ENCODE results near the gene CFAP107. TPM values are rescaled to one million over a fixed set of nuclear protein-coding genes. Genes with fewer than 3 reads are reported as not detected.

Gene CFAP107
- total and polyA plus RNA-seq, 2 donors (not counting 1 experiment from before 2014, with no cell fraction given): not detected

DNA sequence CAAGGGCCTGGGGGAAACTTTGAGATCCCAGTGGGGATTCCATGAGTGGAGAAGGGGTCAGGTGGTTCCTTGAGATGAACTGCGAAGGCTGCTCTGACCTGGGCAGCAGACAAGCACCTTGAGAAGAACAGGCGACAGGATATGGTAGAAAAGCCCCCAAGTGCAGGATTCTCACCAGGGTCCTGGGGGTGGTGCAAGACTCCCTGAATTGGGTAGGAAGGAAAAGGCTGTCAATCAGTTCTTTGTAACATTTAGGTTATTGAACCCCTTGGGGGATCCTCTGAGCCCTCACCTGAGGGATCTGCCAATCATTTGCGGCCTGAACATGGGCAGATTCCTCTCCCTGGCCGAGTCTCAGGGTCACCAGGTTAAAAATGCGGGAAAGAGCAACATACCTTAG is 25.2 kb downstream of the CFAP107 start:
- DNase-seq (no peak), ATAC-seq (ENCODE audit: low read depth) (no peak)
- Mint-ChIP-seq H3K27ac (no peak overlapping the region), H3K4me3 (no peak overlapping the region), H3K27me3 (peaks cover 34% of the 10 kb centered on the region), H3K4me1 (no peaks in the 10 kb centered on the region), H3K9me3 (ENCODE audit: insufficient read depth) (no peaks in the 10 kb centered on the region)
- POLR2A ChIA-PET: no interaction called here
- TF ChIP-seq, protein P1, sequence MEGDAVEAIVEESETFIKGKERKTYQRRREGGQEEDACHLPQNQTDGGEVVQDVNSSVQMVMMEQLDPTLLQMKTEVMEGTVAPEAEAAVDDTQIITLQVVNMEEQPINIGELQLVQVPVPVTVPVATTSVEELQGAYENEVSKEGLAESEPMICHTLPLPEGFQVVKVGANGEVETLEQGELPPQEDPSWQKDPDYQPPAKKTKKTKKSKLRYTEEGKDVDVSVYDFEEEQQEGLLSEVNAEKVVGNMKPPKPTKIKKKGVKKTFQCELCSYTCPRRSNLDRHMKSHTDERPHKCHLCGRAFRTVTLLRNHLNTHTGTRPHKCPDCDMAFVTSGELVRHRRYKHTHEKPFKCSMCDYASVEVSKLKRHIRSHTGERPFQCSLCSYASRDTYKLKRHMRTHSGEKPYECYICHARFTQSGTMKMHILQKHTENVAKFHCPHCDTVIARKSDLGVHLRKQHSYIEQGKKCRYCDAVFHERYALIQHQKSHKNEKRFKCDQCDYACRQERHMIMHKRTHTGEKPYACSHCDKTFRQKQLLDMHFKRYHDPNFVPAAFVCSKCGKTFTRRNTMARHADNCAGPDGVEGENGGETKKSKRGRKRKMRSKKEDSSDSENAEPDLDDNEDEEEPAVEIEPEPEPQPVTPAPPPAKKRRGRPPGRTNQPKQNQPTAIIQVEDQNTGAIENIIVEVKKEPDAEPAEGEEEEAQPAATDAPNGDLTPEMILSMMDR (IDR thresholded peaks at IDR 0.05): no peak
- TF ChIP-seq EZH2 (IDR thresholded peaks at IDR 0.05; ENCODE audit: borderline replicate concordance, insufficient read depth, low read depth, low read length, poor library complexity, severe bottlenecking): no peak
- peaks cover 0 to 11% (median 0%) of the 10 kb centered on the region in 4 experiments for H3K27me3 ChIP-seq (replicated peaks in 1 of 4; ENCODE audit: control extremely low read depth in 1 of 4, control insufficient read depth in 3 of 4, insufficient read depth in 4 of 4, low read length in 3 of 4)
- H3K4me3 ChIP-seq (ENCODE audit: control extremely low read depth in 1 of 5, extremely low read depth in 1 of 5, insufficient read depth in 1 of 5, low read depth in 2 of 5, low read length in 4 of 5): no peak overlapping the region
- H3K4me1 ChIP-seq (ENCODE audit: control insufficient read depth in 2 of 2, insufficient read depth in 2 of 2, low read length in 2 of 2): no peaks in the 10 kb centered on the region
- no peak overlapping the region for H2AFZ ChIP-seq (ENCODE audit: insufficient read depth, low read depth, low read length, poor library complexity, severe bottlenecking)
- H3K9ac ChIP-seq (ENCODE audit: low read length): no peak overlapping the region
- no peaks in the 10 kb centered on the region for H3K36me3 ChIP-seq (replicated peaks in 1 of 2; ENCODE audit: control extremely low read depth in 1 of 2, control insufficient read depth in 1 of 2, extremely low read depth in 1 of 2, insufficient read depth in 2 of 2, low read length in 1 of 2)
- CTCF ChIA-PET: no interaction called here
- H3K27ac ChIP-seq (ENCODE audit: low read length in 2 of 2): no peak overlapping the region
- H4K20me1 ChIP-seq (ENCODE audit: control insufficient read depth, insufficient read depth, low read length, poor library complexity, severe bottlenecking): no peaks in the 10 kb centered on the region
- no peaks in the 10 kb centered on the region for H3K79me2 ChIP-seq (ENCODE audit: control insufficient read depth, insufficient read depth, low read length)
- H3K9me3 ChIP-seq (ENCODE audit: control extremely low read depth in 1 of 3, control insufficient read depth in 2 of 3, insufficient read depth in 1 of 3, low read length in 2 of 3): no peaks in the 10 kb centered on the region
- H3K4me2 ChIP-seq (replicated peaks; ENCODE audit: low read depth, low read length, poor library complexity, severe bottlenecking): no peak overlapping the region
- 90% methylated on average over 4 of the region's 5 CpGs for WGBS (ENCODE audit: insufficient coverage)
- intact Hi-C loops (cut with micrococcal nuclease): no loop called here

DNA sequence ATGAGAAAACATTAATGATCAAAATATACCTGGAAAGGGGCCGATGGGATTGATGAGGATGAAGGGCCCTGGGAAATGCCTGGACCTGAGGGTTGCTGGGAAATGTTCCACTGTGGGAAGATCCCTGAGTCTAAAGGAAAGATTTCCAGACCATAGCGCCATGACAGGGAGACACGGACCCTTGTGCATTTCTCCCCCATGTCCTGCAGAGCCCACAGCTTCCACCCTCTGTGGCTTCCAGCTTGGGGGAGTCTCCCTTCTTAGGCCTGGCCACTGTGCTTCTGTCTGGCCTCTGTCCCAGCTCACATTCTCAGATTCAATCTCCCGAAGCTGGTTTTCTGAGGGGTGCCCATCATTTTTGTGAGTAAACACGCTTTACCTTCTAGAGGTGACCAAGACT is 26.5 kb downstream of the CFAP107 start:
- ChIA-PET POLR2A (no interaction called here), CTCF (no interaction called here)
- WGBS (ENCODE audit: insufficient coverage): 100% methylated on average over 1 of the region's 5 CpGs
- Mint-ChIP-seq H3K27ac (no peak overlapping the region), H3K27me3 (peaks cover 32% of the 10 kb centered on the region), H3K9me3 (ENCODE audit: insufficient read depth) (no peaks in the 10 kb centered on the region), H3K4me3 (no peak overlapping the region), H3K4me1 (no peaks in the 10 kb centered on the region)
- TF ChIP-seq EZH2 (IDR thresholded peaks at IDR 0.05; ENCODE audit: borderline replicate concordance, insufficient read depth, low read depth, low read length, poor library complexity, severe bottlenecking): no peak
- TF ChIP-seq, protein P1 (IDR thresholded peaks at IDR 0.05): no peak
- Histone ChIP-seq H3K27ac (ENCODE audit: low read length in 2 of 2) (no peak overlapping the region), H3K4me1 (ENCODE audit: control insufficient read depth in 2 of 2, insufficient read depth in 2 of 2, low read length in 2 of 2) (no peaks in the 10 kb centered on the region), H3K4me3 (ENCODE audit: control extremely low read depth in 1 of 5, extremely low read depth in 1 of 5, insufficient read depth in 1 of 5, low read depth in 2 of 5, low read length in 4 of 5) (no peak overlapping the region), H3K27me3 (replicated peaks in 1 of 4; ENCODE audit: control extremely low read depth in 1 of 4, control insufficient read depth in 3 of 4, insufficient read depth in 4 of 4, low read length in 3 of 4) (peaks cover 0 to 11% (median 0%) of the 10 kb centered on the region in 4 experiments), H3K9ac (ENCODE audit: low read length) (no peak overlapping the region), H3K36me3 (replicated peaks in 1 of 2; ENCODE audit: control extremely low read depth in 1 of 2, control insufficient read depth in 1 of 2, extremely low read depth in 1 of 2, insufficient read depth in 2 of 2, low read length in 1 of 2) (no peaks in the 10 kb centered on the region), H3K79me2 (ENCODE audit: control insufficient read depth, insufficient read depth, low read length) (no peaks in the 10 kb centered on the region), H3K9me3 (ENCODE audit: control extremely low read depth in 1 of 3, control insufficient read depth in 2 of 3, insufficient read depth in 1 of 3, low read length in 2 of 3) (no peaks in the 10 kb centered on the region), H4K20me1 (ENCODE audit: control insufficient read depth, insufficient read depth, low read length, poor library complexity, severe bottlenecking) (no peaks in the 10 kb centered on the region), H3K4me2 (replicated peaks; ENCODE audit: low read depth, low read length, poor library complexity, severe bottlenecking) (no peak overlapping the region), H2AFZ (ENCODE audit: insufficient read depth, low read depth, low read length, poor library complexity, severe bottlenecking) (no peak overlapping the region)
- DNase-seq: no peak
- intact Hi-C loops (cut with micrococcal nuclease): no loop called here
- ATAC-seq (ENCODE audit: low read depth): no peak

Measured in B cell (primary cell).